Endodermal cell (in vitro differentiated cells): Measurements from ENCODE around the gene CDT1. TPM values are rescaled to one million over a fixed set of nuclear protein-coding genes. Genes with fewer than 3 reads are reported as not detected.

Source experiments
- DNase-seq: peaks from one replicate; pipeline ENCODE4 v3.0.0-alpha.2; 2017
- H3K27ac ChIP-seq: 2 replicates; pipeline ENCODE4 v1.5.1; 2013; ENCODE audit warnings: mild to moderate bottlenecking, low read depth, low read length, moderate library complexity
- H3K27me3 ChIP-seq: 2 replicates; pipeline ENCODE4 v1.6.1; 2013; ENCODE audit warnings: mild to moderate bottlenecking, low read length, moderate library complexity; ENCODE audit not compliant: insufficient read depth, control insufficient read depth, poor library complexity, severe bottlenecking
- H3K36me3 ChIP-seq: 2 replicates; pipeline ENCODE4 v1.7.0; 2013; ENCODE audit warnings: mild to moderate bottlenecking, low read length, moderate library complexity; ENCODE audit not compliant: control insufficient read depth, insufficient read depth
- H3K4me1 ChIP-seq: one replicate; pipeline ENCODE4 v1.7.0; 2013; ENCODE audit warnings: low read length; ENCODE audit not compliant: control insufficient read depth, insufficient read depth
- H3K4me3 ChIP-seq: 2 replicates; pipeline ENCODE4 v1.5.1; 2013; ENCODE audit warnings: mild to moderate bottlenecking, low read length, moderate library complexity
- H3K9ac ChIP-seq: 2 replicates; pipeline ENCODE4 v1.6.1; 2013; ENCODE audit warnings: mild to moderate bottlenecking, low read length, moderate library complexity; ENCODE audit not compliant: poor library complexity, severe bottlenecking; ENCODE audit errors: extremely low read depth
- H3K9me3 ChIP-seq: 2 replicates; pipeline ENCODE4 v1.6.1; 2013; ENCODE audit warnings: mild to moderate bottlenecking, low read length, moderate library complexity; ENCODE audit not compliant: control insufficient read depth
- H3K27ac Mint-ChIP-seq: 2 replicates; pipeline ENCODE4 v1.8.0; 2020; ENCODE audit warnings: mixed read lengths
- H3K27me3 Mint-ChIP-seq: 2 replicates; pipeline ENCODE4 v1.8.0; 2021; ENCODE audit warnings: mild to moderate bottlenecking, mixed read lengths; ENCODE audit not compliant: insufficient read depth
- H3K36me3 Mint-ChIP-seq: 2 replicates; pipeline ENCODE4 v1.8.0; 2020; ENCODE audit warnings: low read depth, mixed read lengths
- H3K4me1 Mint-ChIP-seq: 2 replicates; pipeline ENCODE4 v1.8.0; 2020; ENCODE audit warnings: mixed read lengths
- H3K4me3 Mint-ChIP-seq: 2 replicates; pipeline ENCODE4 v1.8.0; 2020; ENCODE audit warnings: mild to moderate bottlenecking, moderate library complexity, mixed read lengths
- H3K9me3 Mint-ChIP-seq: 2 replicates; pipeline ENCODE4 v1.8.0; 2020; ENCODE audit warnings: mild to moderate bottlenecking, mixed read lengths
- WGBS, 2 experiments: methylation state at CpG; one replicate each; pipeline versions ENCODE4 v1.1.5 to v1.1.7; 2013; ENCODE audit warnings: missing lambda C conversion rate in 2 of 2, mixed read lengths in 1 of 2; ENCODE audit not compliant: insufficient coverage in 1 of 2, insufficient read length in 1 of 2; 5-methylcytosine and 5-hydroxymethylcytosine counted together
- total RNA-seq, 2 donors: library from RNA; stranded (reverse); fragmentation: NEBNext Ultra II Directional in 1 of 2; extraction: Animal tissue kit (Norgen Biotek cat#: 25700) in 1 of 2; gene quantifications; 2 replicates in 1 of 2; 3 replicates in 1 of 2; pipeline ENCODE4 v1.2.1, GENCODE V29; 2021
- TF ChIP-seq, protein P1 (sequence below): fragments of 200-600 bp; sonication (generic); conservative IDR thresholded peaks from 2 replicates; pipeline ENCODE4 v1.5.0; 2021; ENCODE audit warnings: antibody characterized with exemption, mild to moderate bottlenecking

CDT1 gene
- total RNA-seq, 2 donors from 2014 or later = 57.1 to 63.0 TPM

DNA sequence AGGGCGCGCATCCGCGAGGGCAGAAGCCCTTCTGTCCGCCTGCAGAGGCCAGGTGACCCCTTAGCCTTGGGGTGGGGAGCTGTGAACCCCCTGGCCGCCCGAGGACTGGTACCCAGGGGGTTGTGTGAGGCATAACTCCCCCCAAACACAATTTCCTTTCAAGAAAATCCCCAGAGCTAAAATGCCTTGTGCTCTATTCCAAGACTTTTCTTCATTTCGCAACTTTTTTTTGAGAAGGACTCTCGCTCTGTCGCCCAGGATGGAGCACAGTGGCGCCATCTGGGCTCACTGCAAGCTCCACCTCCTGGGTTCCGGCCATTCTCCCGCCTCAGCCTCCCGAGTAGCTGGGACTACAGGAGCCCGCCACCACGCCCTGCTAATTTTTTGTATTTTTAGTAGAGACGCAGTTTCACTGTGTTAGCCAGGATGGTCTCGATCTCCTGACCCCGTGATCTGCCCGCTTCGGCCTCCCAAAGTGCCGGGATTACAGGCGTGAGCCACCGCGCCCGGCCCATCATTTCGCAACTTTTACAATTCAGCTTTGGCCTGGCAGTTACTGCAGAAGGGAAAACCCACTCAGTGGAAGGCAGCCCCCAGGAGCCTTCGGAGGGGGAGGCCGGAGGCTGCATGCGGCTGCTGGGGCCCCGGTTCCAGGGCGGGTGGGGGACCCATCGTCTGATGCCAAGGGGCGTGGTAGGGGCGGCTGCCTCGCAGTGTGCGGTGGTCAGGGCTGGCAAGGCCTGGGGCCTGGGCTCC, 9.1 kb downstream of the CDT1 start:
- Histone ChIP-seq H3K27me3 (no peaks in the 10 kb centered on the region), H3K27ac (peak overlapping the region; percentile 91), H3K9me3 (no peaks in the 10 kb centered on the region), H3K4me3 (peak overlapping the region; percentile 86), H3K36me3 (peaks cover 20% of the 10 kb centered on the region), H3K9ac (peak overlapping the region; percentile 44), H3K4me1 (peaks cover 9% of the 10 kb centered on the region)
- peak; percentile 78 for DNase-seq
- Mint-ChIP-seq H3K9me3 (no peaks in the 10 kb centered on the region), H3K4me3 (peak overlapping the region; percentile 75), H3K27ac (peak overlapping the region; percentile 86), H3K27me3 (no peaks in the 10 kb centered on the region), H3K36me3 (peaks cover 18% of the 10 kb centered on the region), H3K4me1 (peaks cover 5% of the 10 kb centered on the region)
- WGBS, 2 experiments = 59 to 64% methylated on average over 17 to 37 of the region's 37 CpGs
- TF ChIP-seq, protein P1, sequence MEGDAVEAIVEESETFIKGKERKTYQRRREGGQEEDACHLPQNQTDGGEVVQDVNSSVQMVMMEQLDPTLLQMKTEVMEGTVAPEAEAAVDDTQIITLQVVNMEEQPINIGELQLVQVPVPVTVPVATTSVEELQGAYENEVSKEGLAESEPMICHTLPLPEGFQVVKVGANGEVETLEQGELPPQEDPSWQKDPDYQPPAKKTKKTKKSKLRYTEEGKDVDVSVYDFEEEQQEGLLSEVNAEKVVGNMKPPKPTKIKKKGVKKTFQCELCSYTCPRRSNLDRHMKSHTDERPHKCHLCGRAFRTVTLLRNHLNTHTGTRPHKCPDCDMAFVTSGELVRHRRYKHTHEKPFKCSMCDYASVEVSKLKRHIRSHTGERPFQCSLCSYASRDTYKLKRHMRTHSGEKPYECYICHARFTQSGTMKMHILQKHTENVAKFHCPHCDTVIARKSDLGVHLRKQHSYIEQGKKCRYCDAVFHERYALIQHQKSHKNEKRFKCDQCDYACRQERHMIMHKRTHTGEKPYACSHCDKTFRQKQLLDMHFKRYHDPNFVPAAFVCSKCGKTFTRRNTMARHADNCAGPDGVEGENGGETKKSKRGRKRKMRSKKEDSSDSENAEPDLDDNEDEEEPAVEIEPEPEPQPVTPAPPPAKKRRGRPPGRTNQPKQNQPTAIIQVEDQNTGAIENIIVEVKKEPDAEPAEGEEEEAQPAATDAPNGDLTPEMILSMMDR = peak; percentile 1

DNA sequence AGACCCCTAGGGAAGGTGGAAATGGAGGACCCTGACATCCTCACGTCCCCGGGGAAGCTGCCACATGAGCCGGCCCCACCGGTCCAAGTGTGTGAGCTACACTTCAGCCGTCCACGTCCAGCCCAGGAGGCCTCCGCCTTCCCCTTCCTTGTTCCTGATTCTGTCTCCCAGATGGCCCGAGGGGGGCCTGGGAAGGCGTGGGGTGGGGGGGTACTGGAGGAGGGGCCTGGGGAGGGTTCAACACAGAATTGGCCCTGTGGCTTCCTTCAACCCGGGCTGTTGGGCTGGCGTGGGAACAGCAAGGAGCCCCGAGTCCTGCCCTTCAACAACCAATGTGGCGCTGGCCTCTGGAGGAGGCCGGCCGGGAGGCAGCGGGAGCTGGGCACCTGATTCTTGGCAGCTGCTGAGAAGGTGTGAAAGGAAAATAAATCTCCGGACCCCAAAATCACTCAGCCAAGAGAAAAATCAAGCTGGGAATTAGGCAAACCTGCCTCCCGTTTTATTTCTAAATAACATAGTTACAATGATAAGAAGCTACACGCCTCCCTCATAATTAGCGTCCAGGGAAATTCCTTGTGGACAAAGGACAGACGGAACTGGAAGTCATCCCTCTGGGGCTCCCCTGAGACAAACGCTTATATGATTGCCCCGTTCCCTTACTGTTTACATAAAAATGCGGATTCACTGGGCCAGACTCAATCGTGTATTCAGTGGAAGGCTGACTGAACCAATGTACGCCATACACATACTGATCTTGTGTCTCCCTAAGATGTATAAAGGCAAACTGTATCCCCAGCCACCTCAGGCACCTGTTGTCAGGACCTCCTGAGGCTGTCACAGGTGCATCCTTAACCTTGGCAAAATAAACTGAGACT, 9.9 kb downstream of the CDT1 start:
- TF ChIP-seq, protein P1 = no peak
- H3K36me3 ChIP-seq = peaks cover 16% of the 10 kb centered on the region
- DNase-seq = no peak
- H3K27me3 ChIP-seq = no peaks in the 10 kb centered on the region
- H3K4me1 ChIP-seq = peaks cover 9% of the 10 kb centered on the region
- Mint-ChIP-seq H3K27me3 (no peaks in the 10 kb centered on the region), H3K4me1 (peaks cover 5% of the 10 kb centered on the region), H3K9me3 (no peaks in the 10 kb centered on the region), H3K36me3 (peaks cover 12% of the 10 kb centered on the region), H3K4me3 (no peak overlapping the region), H3K27ac (peak overlapping the region; percentile 55)
- H3K9ac ChIP-seq = no peak overlapping the region
- H3K27ac ChIP-seq = no peak overlapping the region
- H3K4me3 ChIP-seq = no peak overlapping the region
- no peaks in the 10 kb centered on the region for H3K9me3 ChIP-seq
- 88 to 92% methylated on average over 18 to 26 of the region's 26 CpGs for WGBS, 2 experiments

DNA sequence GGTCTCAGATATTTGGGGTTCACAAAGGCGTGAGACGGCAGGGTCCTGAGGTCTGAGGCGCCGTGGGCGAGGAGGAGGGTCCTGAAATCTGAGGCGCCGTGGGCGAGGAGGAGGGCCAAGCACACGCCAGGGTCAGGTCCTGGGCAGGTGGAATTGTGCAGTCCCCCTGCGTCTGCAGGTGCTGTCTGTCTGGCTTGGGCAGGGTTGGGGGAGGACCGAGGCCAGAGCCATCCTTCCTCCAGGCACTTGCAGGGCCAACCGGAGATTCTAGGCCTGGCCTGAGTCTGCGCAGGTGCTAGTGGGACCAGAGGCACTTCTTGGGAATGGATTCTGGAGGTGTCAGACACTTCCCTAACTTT, 10.5 kb downstream of the CDT1 start:
- no peak overlapping the region for H3K27ac ChIP-seq
- peaks cover 12% of the 10 kb centered on the region for H3K36me3 ChIP-seq
- no peak overlapping the region for H3K9ac ChIP-seq
- H3K4me1 ChIP-seq = peaks cover 9% of the 10 kb centered on the region
- DNase-seq = no peak
- Mint-ChIP-seq H3K4me1 (peaks cover 5% of the 10 kb centered on the region), H3K9me3 (no peaks in the 10 kb centered on the region), H3K27me3 (no peaks in the 10 kb centered on the region), H3K36me3 (peaks cover 8% of the 10 kb centered on the region), H3K4me3 (no peak overlapping the region), H3K27ac (peak overlapping the region; percentile 55)
- no peaks in the 10 kb centered on the region for H3K27me3 ChIP-seq
- H3K4me3 ChIP-seq = no peak overlapping the region
- 86 to 90% methylated on average over 10 to 13 of the region's 13 CpGs for WGBS, 2 experiments
- no peaks in the 10 kb centered on the region for H3K9me3 ChIP-seq
- TF ChIP-seq, protein P1 = no peak
